Epithelial cell of proximal tubule (primary cell): ENCODE data around the gene KRTAP10-8. TPM values are rescaled to one million over a fixed set of nuclear protein-coding genes. Genes with fewer than 3 reads are reported as not detected.
"Not testable (repeated sequence)": the region's sequence is repeated elsewhere in the genome, so short reads cannot be mapped to it uniquely, and the experiment has no call there.

Experiments
- DNase-seq: peaks from one replicate; pipeline ENCODE4 v3.0.0-alpha.2; 2011; ENCODE audit warnings: low read depth
- H3K4me3 ChIP-seq: 2 replicates; pipeline ENCODE4 v1.5.1; 2011; ENCODE audit warnings: low read depth, mild to moderate bottlenecking, low read length
- total RNA-seq: library from RNA; depleted of rRNA; stranded (reverse); fragments of >200 nt; gene quantifications from 2 replicates; pipeline ENCODE4 v1.2.3, GENCODE V29; 2015
- TF ChIP-seq, protein P1 (sequence below): conservative IDR thresholded peaks from 2 replicates; pipeline ENCODE4 v1.5.1; 2012; ENCODE audit warnings: low read depth, mild to moderate bottlenecking, low read length

KRTAP10-8 gene
- total RNA-seq, 1 donor from 2014 or later, result not detected

- TF ChIP-seq, protein P1, sequence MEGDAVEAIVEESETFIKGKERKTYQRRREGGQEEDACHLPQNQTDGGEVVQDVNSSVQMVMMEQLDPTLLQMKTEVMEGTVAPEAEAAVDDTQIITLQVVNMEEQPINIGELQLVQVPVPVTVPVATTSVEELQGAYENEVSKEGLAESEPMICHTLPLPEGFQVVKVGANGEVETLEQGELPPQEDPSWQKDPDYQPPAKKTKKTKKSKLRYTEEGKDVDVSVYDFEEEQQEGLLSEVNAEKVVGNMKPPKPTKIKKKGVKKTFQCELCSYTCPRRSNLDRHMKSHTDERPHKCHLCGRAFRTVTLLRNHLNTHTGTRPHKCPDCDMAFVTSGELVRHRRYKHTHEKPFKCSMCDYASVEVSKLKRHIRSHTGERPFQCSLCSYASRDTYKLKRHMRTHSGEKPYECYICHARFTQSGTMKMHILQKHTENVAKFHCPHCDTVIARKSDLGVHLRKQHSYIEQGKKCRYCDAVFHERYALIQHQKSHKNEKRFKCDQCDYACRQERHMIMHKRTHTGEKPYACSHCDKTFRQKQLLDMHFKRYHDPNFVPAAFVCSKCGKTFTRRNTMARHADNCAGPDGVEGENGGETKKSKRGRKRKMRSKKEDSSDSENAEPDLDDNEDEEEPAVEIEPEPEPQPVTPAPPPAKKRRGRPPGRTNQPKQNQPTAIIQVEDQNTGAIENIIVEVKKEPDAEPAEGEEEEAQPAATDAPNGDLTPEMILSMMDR, result no peak
- DNase-seq, result no peak
- H3K4me3 ChIP-seq, result no peak overlapping the region
These were observed 43.0 kb upstream of the KRTAP10-8 start for GRCh38 chr21:44568667-44569556.

GRCh38 chr21:44569861-44570517 lies 41.9 kb upstream of the KRTAP10-8 start:
- no peak for DNase-seq
- TF ChIP-seq, protein P1, result no peak
- H3K4me3 ChIP-seq, result no peak overlapping the region

DNA sequence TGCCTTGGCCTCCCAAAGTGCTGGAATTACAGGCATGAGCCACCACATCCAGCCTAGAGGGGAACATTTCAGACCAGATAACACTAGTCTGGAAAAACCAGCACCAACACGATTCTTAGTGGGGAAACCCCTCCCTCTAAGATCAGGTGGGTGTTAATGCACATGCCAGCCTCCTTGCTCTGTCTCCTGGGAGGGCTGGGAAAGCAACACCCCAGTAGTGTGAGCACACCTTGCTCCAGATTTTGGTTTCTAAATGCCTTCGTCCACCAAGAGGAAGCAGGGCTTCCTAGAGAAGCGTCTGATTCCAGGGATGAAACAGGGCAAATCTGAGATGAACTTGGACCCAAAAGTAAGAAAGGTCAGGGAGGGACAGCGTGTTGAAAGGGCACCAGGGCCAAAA lies 40.6 kb upstream of the KRTAP10-8 start:
- TF ChIP-seq, protein P1, result no peak
- H3K4me3 ChIP-seq, result no peak overlapping the region
- no peak for DNase-seq

DNA sequence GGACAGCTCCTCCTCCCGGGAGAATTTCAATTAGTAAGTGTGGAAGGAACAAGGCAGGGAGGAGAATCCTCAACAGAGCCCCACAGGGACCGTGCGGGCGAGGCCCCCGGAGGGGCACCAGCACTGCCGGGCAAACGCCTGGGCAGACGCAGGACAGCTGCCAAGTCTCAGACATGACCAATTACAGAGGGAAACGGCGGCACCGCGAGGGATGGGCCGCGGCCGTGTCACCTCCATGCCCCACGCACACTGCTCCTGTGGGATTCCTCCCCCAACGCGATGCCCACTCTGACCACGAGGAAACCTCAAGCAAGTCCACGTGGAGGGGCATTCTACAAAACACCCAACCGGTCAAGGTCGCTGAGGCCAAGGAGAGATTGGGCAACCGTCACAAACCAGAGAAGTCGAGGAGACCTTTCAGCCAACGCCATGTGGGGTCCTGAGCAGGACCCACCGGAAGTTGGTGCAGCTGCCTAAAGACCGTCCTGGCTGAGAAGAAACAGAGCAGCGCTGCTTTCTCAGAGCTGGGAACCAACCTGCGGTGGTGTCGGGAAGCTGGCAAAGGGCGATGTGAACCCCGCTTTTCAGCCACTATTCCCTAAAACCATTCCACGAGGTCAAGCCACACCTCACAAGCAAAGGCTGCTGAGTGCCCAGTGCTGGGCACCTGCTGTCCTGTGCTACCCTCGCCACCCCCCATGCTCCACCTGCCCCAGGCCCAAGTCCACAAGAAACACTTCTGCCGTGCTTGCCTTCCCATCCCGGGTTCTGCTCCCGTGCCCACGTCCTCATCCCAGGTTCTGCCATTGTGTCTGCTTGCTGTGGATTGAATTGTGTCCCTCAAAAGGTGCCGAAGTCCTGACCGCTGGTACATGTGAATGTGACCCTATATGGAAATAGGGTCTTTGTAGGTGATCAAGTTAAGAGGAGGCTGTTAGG lies 39.8 kb upstream of the KRTAP10-8 start:
- no peak for DNase-seq
- TF ChIP-seq, protein P1, result no peak
- H3K4me3 ChIP-seq, result no peak overlapping the region

DNA sequence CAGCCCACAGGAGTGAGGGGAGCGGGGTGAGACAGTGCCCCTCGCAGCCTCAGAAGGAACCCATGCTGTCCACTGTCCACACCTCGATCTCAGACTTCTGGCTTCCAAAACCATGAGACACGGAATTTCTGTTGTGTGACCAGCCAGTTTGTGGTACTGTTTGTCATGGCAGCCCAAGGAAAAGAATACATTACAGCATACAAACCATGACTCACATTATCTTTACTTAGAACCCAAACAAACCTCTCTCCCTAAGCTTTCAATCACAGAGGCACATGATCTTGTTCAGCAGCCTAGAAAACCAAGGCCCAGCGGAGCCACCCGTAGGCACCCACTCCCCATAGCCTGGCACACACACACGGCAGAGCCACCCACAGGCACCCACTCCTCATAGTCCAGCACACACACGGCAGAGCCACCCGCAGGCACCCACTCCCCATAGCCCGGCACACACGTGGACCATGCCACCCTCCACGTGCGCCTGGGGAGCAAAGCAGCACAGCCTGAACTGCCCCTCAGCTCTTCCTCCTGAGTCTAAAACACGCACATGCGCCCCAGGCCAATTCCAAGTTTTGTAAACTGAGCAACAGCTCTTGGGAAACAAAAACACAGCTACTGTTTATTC lies 38.8 kb upstream of the KRTAP10-8 start:
- no peak overlapping the region for H3K4me3 ChIP-seq
- TF ChIP-seq, protein P1, result no peak
- DNase-seq, result no peak

GRCh38 chr21:44573630-44574456 lies 38.0 kb upstream of the KRTAP10-8 start, which contains the start of gene KRTAP10-4:
Gene KRTAP10-4 (plus strand): TSS chr21:44573729. CDS start chr21:44573759, 30 bp downstream.
- not testable (repeated sequence) for DNase-seq

More at GRCh38 chr21:44573630-44574456, 38.0 kb upstream of the KRTAP10-8 start, which contains the start of gene KRTAP10-4:
- H3K4me3 ChIP-seq, result not testable (repeated sequence)
